ENCODE data around the gene FNIP1. TPM values are rescaled to one million over a fixed set of nuclear protein-coding genes. Genes with fewer than 3 reads are reported as not detected.

FNIP1 gene
- total RNA-seq, 1 donor from 2014 or later: 40.6 TPM

- DNase-seq (ENCODE audit: low spot score): no peak
- Mint-ChIP-seq H3K9me3 (ENCODE audit: low read depth) (no peaks in the 10 kb centered on the region), H3K4me1 (ENCODE audit: low read depth) (peaks cover 20% of the 10 kb centered on the region), H3K27me3 (ENCODE audit: low read depth) (no peaks in the 10 kb centered on the region), H3K36me3 (ENCODE audit: low read depth) (no peaks in the 10 kb centered on the region), H3K27ac (ENCODE audit: unreplicated experiment) (peak overlapping the region; percentile 99), H3K4me3 (ENCODE audit: unreplicated experiment) (peak overlapping the region; percentile 97)
- TF ChIP-seq CTCF (IDR thresholded peaks at IDR 0.05): peak; percentile 52
Observed at GRCh38 chr5:131634666-131634995, 162.2 kb downstream of the FNIP1 start.

DNA sequence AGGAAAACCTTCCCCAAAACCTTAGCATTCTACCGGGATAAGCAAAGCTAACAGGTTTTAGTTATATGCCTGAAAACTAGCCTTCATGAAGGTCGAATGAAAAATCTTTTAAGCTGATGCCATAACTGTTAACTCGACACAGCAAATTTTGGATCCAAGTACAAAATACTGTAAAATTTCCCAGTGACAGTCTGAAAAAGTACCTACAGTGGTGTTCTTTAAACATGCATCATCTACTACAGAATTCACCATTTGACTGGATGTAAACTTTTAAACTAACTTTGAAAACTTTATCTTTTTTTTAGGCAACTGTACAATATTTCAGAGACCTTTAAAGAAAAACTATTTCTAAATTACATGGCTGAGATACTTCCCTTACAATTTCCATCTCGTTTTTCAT is 162.6 kb downstream of the FNIP1 start:
- no peak for DNase-seq (ENCODE audit: low spot score)
- Mint-ChIP-seq H3K4me1 (ENCODE audit: low read depth) (peaks cover 21% of the 10 kb centered on the region), H3K4me3 (ENCODE audit: unreplicated experiment) (peak overlapping the region; percentile 97), H3K27me3 (ENCODE audit: low read depth) (no peaks in the 10 kb centered on the region), H3K36me3 (ENCODE audit: low read depth) (no peaks in the 10 kb centered on the region), H3K9me3 (ENCODE audit: low read depth) (peaks cover under 1% of the 10 kb centered on the region), H3K27ac (ENCODE audit: unreplicated experiment) (peak overlapping the region; percentile 99)
- TF ChIP-seq CTCF (IDR thresholded peaks at IDR 0.05): no peak

GRCh38 chr5:131633830-131634229 is 163.0 kb downstream of the FNIP1 start:
- H3K27me3 Mint-ChIP-seq (ENCODE audit: low read depth): no peaks in the 10 kb centered on the region
- peak overlapping the region; percentile 99 for H3K27ac Mint-ChIP-seq (ENCODE audit: unreplicated experiment)
- no peak for DNase-seq (ENCODE audit: low spot score)
- H3K36me3 Mint-ChIP-seq (ENCODE audit: low read depth): no peaks in the 10 kb centered on the region
- peak overlapping the region; percentile 97 for H3K4me3 Mint-ChIP-seq (ENCODE audit: unreplicated experiment)
- peaks cover 3% of the 10 kb centered on the region for H3K9me3 Mint-ChIP-seq (ENCODE audit: low read depth)
- TF ChIP-seq CTCF (IDR thresholded peaks at IDR 0.05): no peak
- peaks cover 25% of the 10 kb centered on the region for H3K4me1 Mint-ChIP-seq (ENCODE audit: low read depth)

DNA sequence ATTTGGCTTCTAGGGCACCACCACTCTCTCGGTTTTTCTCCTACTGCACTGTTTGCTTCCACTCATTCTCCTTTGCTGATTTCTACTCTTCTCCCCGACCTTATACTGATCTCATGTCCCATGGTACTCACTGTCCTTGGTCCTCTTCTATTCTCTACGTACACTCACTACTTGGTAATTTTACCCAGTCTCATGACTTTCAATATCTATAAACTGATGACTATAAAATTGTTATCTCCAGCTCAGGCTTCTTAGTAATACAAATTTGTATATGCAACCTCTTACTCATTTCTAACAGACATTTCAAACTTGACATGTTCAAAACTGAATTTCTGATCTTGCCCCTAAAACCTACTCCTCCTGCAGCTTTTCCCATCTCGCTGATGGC is 165.9 kb downstream of the FNIP1 start:
- no peak for DNase-seq (ENCODE audit: low spot score)
- Mint-ChIP-seq H3K4me3 (ENCODE audit: unreplicated experiment) (no peak overlapping the region), H3K27ac (ENCODE audit: unreplicated experiment) (no peak overlapping the region)

GRCh38 chr5:131630208-131630962 is 166.4 kb downstream of the FNIP1 start:
- H3K9me3 Mint-ChIP-seq (ENCODE audit: low read depth): peaks cover 3% of the 10 kb centered on the region
- H3K27ac Mint-ChIP-seq (ENCODE audit: unreplicated experiment): no peak overlapping the region
- DNase-seq (ENCODE audit: low spot score): no peak
- peaks cover 22% of the 10 kb centered on the region for H3K4me1 Mint-ChIP-seq (ENCODE audit: low read depth)
- H3K36me3 Mint-ChIP-seq (ENCODE audit: low read depth): no peaks in the 10 kb centered on the region
- no peaks in the 10 kb centered on the region for H3K27me3 Mint-ChIP-seq (ENCODE audit: low read depth)
- no peak overlapping the region for H3K4me3 Mint-ChIP-seq (ENCODE audit: unreplicated experiment)
- TF ChIP-seq CTCF (IDR thresholded peaks at IDR 0.05): no peak

More for the DNA sequence above, 165.9 kb downstream of the FNIP1 start:
- Mint-ChIP-seq H3K9me3 (ENCODE audit: low read depth) (peaks cover 3% of the 10 kb centered on the region), H3K4me1 (ENCODE audit: low read depth) (peaks cover 24% of the 10 kb centered on the region), H3K27me3 (ENCODE audit: low read depth) (no peaks in the 10 kb centered on the region), H3K36me3 (ENCODE audit: low read depth) (no peaks in the 10 kb centered on the region)
- no peak for TF ChIP-seq CTCF (IDR thresholded peaks at IDR 0.05)

All from chondrocyte (in vitro differentiated cells).